HG03175 (cell line): ENCODE data around the gene LRRFIP2.

ENCODE experiments used
- ATAC-seq: cut with Tn5 transposase; IDR thresholded peaks from one replicate; pipeline ENCODE4 v1.9.1; 2021; ENCODE audit warnings: mild to moderate bottlenecking, moderate library complexity; ENCODE audit not compliant: unreplicated experiment

Gene LRRFIP2

DNA sequence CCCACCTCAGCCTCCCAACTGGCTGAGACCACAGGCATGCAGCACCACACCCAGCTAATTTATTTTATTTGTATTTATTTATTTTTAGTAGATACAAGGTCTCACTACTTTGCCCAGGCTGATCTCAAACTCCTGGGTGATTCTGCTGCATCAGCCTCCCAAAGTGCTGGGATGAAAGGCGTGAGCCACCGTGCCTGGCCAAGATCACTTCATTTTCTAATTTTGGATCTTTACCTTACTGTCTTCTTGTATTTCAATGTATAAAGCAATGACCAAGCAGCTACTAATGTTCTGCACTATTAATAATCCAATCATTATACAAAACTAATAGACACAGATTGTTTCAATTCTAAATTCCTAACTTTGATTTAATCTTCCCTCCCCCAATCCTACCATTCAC, 56.2 kb downstream of the LRRFIP2 start:
- no peak for ATAC-seq

DNA sequence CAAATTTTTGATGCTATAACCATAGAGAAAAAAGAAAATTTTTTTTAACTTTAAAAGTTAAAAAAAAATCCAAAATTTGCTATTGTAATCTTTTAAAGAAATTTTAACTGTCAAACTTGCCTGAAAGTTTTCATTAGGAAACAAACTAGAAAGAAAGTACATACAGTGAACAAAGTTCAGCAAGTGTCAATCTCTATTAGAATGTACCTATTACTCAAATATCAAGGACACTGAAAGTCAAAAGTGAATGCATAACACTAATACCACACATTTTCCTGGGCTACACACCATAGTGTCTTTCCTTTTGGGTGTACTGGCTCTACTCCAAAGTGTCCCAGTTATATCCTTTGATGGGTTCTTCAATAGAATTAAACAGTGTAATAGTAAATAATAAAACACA, 56.8 kb downstream of the LRRFIP2 start:
- ATAC-seq: no peak

DNA sequence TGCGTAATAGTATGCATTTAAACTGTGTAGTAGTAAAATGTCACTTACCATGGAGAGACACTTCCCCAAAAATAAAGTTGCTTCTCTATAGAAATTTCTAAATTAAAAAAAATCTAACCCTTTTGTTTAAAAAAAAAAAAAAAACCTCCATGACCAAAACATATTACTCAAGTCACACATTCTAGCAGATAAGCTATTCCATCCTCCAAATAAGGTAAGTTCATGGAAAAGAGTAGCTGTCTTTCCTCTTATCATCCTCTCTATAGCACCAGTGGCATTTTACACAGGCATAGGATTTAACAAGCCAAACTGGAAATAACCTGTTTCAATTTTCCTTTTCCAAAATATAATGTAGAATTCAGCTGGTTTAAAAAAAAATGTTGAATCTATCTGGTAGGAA, 57.4 kb downstream of the LRRFIP2 start:
- no peak for ATAC-seq

DNA sequence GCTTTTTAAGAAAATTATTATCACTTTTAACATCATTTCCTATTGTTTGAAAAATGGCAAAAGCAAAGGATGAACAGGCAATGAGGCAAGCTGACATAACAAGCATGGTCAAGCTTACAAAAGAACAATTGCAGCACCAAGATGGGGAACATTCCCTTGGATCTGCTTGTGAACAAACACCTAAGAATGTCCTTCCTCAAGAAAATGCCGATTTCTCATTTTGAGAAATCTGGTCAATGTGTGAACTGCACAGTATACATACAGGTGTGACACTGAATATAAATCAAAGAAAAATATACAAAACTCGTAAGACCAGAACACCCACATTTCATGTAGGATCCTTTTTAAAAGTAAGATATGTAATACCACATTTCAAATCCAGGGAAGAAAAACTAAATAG, 58.9 kb downstream of the LRRFIP2 start:
- ATAC-seq: no peak

DNA sequence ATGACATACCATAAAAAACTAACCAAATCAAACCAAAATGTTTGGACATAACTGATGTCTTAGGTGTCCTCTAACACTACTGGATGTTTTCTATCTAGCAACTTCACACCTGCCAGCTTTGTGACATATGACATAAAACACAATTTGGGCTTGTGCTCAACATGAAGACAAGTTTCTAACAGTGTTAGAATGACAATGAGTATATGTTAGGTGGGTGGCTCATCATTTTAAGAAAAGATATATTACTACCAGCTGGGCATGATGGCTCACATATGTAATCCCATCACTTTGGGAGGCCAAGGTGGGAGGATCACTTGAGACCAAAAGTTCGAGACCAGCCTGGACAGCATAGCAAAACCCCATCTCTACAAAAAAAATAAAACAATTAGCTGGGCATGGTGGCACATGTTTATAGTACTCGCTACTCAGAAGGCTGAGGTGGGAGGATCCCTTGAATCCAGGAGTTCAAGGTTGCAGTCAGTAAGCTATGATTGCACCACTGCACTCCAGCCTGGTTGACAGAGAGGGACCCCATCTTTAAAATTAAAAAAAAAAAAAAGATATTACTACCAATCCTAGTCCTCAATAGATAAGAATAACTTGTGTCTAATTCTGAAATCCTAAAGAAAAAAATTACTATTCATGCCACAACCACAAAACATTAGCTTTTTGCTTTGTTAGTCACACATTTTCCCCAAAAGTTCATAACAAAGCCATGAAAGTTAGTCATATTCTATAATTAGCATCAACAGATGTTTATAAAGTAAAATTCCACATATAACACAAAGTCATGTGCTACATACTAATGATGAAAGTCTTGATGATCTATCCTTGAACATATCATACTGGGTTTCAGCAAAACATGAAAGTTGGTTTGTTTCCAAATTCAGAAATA, 59.9 kb downstream of the LRRFIP2 start:
- ATAC-seq: no peak

DNA sequence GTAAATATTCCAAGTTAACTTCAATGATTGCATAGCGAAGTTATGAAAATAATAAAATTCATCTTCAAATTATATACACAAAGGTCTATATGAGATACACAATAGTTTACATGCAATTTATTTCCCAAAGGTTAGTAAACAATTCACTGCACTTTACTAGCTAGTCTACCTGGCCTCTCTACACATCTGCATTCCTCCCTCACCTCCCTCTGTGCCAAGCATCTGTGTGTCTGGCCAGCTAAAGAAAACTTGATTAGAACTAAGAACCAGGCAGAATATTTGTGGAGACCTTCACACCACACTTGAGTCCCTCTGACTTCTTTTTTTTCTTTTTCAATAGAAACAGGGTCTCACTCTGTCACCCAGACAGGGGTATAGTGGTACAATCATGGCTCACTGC, 61.4 kb downstream of the LRRFIP2 start:
- ATAC-seq: no peak

DNA sequence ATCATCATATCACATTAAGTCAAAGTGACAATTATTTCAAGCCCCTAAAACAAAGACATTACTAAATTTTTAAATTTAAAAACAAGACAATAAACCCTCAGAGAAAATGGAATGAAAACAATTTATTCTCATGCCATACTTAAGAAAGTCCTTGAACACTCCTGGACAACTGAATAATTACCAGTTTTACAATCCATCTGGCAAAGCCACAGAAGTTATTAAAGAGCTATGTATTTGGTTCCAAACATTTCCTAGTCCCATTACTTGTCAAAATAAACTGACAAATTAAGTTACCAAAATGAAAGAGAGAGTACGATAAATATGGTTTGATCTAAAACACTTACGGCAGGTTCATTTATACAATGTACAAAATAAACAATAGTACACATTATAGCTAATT, 63.2 kb downstream of the LRRFIP2 start:
- ATAC-seq: no peak

DNA sequence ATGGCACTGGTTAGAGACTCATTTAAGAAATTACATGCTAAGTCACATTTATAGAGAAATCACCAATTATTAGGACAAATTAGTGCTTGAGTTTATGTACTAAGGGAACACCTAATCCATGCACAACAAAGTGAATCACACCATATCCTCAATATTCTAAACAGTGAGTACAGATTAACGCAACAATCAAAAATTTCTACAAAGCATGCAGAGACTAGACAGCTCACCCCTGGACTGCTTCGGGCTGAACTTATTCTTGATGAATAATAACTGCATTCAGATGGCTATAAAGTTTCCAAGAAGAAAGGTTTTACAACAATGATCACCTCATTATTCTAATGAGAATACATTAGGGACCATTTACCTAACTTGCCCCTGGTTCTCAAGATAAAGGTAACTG, 66.5 kb downstream of the LRRFIP2 start:
- no peak for ATAC-seq

DNA sequence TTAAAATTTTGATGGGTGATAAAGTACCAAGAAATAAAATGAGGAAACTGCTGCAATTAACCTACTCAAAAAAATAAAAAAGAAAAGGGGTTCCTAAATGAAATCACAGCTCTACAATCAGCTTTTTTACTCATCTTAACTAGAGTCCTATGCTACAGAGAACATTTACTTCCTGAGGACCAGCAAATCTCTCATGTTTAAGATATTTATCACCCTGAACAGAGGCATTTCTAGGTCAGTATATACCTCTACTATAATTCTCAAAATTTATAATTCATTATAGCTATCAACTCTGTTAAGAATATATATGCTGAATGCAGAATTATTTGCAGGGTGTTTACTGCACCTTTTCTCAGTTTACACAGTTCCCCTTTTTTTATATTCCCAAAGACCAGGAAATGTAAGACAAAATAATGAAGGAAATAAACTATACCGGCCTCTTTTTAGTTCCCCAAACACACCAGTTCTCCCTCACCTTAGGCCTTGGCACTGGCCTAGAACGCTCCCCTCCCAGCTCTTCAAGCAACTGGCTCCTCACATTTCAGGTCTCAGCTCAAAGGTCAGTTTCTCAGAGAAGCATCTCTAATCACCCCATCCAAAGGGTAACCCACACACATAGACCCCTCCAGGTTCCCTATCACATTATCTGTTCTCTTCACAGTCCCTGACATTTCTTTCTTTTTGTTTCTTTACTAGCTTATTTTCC, 71.1 kb downstream of the LRRFIP2 start:
- no peak for ATAC-seq

DNA sequence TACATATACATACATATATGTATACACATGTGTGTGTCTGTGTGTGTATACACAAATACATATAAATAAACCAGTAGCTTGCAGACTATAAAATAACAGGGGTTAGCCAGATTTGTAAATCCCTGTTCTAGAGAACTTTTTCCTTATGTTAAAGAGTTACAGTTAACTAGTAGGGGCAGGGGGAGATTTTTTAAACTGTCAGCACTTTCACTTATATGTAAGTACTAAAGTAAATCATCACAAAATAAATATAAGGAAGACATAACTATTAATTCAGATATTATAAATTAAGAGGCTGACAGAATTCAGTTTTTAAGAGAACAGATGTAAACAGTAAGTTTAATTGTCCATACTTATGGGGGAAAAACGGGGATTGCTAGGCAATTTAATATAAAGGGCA, 74.0 kb downstream of the LRRFIP2 start:
- ATAC-seq: no peak

DNA sequence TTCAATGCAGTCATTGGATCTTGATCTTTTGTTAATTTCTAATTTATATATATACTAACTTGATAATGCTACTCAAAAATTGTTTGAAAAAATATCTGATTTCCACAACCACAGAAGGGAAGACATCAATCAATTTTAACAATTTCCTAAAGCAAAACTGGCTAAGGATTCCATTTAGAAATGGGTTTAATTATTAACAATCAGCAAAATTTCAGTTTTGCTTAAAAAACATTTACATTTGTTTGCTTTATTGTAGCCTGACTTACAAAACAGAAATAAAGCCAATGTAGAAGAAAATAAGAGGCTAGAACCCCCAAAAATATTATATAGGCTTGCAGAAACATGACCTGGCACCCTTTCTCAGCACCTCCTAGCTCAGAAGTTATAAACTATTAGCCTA, 74.9 kb downstream of the LRRFIP2 start:
- no peak for ATAC-seq

DNA sequence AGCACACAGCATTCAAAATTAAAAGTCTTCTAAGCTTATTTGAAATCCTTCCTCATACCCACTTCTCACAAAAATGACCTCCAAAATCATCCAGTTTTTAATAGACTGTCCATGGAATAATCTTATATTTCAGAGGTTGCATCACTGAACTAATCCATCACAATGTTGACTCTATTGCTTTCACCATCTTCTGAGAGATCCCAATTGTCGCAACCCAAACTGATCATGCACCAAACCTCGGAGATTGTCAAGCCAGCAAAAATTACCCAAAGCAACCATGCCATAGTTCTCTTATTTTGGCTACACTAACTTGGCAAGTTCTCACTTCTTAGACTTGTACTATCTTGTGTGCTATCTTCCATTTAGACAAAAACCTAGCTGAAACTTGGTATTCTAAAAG, 75.5 kb downstream of the LRRFIP2 start:
- no peak for ATAC-seq

DNA sequence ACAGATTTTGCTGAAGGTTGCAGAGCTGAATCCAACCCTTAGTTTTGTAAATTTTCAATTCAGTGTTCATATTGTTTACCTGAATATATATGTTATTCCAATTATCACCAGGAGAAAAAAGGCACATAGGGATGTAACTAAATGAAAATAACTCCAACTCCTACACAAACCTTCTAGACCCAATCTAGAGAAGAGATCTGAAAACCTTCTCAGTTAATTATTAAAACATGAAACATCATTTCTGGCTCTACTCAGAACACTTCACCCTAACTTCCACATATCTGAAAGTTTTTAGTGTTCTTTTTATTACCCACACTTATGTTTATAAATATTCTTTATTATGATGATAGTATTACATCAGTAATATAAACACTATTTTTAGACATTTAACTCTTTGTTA, 76.6 kb downstream of the LRRFIP2 start:
- no peak for ATAC-seq

DNA sequence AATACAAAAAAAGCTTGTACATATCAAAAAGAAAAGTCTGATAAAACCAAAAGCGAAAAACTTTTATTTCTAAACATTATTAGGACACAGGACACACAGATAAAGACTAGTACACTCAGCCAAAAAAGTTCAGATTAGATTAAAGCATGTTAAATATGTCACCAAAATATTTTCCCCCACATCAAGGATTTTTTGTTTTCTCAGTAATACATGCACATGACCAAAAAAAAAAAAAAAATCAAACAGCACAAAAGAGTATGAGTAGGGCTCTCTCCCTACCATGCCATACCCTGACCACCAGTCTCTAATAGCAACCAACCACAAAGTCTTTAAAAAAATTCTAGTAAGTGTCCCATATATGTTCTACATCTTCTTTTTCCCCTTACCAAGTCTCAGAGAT, 77.4 kb downstream of the LRRFIP2 start:
- no peak for ATAC-seq

DNA sequence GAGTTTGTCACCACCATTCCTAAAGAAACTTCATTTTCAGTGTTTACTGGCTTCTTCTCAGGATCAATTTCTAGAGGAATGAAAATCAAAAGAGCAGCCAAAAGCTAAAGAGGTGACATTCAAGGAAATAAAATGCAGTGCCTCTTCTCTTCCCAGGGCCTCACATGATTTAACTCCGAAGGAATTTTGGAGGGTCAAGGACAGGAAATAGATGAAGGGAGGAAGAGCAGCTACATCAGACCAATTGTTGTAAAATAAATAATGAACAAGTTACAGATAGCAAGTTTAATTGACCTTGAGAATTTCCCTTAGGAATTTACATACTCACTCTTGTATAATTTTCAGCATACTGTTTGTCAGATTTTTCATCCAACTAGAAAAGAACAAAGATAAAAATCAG, 78.1 kb downstream of the LRRFIP2 start:
- ATAC-seq: no peak

DNA sequence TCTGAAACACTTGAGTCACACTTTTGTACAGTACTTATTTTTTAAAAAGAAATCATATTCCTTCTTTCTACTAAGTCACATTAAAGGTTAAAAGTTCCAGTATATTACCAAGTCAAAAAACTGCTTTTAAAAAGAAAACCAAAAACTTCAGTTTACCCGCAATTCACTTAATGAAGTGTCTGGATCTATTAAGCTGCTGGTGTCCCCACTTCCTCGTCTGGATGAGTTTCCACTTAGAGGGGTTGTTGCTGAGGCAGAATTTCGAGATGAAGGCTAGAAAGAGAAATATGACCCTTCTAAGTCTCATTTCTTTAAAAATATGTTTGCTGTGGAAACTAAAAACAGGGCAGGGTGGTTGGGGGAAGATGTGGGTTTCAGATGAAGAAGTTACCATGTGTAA, 79.7 kb downstream of the LRRFIP2 start:
- ATAC-seq: no peak

DNA sequence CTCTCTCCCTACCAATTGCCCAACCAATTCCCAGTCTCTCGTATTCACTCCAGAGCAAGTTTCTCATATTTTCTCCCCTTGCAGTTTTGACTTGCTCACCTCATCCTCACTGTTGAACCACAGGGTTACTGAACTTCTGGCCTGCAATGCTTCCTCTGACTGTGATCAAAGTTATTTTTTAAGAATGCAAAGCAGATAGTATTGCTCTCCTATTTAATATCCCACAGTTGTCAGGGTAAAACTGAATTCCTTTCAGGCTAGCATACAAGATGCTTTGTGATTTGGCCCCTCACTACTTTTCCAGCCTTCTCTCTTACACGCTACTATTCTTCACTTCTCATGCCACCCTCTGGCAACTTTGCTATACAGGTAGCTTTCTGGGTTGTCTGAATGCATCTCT, 80.9 kb downstream of the LRRFIP2 start:
- ATAC-seq: no peak

DNA sequence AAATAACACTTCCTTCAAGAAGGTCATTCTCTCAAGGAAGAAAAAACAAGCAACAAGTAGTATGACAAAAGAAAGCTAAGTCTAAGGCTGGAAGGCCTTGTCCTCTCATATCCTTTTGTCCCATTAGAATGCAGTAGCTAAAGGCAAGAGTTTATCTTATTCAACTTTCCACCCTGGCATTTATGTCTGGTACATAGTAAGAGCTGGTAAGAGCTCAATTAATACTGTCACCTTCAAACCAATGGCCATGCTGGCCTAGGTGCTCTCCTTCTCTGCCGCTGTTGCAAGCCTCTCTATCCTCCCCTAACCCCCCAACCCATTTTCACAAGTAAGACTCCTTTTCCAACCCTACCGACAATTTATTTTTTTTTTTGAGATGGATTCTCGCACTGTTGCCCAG, 81.9 kb downstream of the LRRFIP2 start:
- ATAC-seq: no peak

DNA sequence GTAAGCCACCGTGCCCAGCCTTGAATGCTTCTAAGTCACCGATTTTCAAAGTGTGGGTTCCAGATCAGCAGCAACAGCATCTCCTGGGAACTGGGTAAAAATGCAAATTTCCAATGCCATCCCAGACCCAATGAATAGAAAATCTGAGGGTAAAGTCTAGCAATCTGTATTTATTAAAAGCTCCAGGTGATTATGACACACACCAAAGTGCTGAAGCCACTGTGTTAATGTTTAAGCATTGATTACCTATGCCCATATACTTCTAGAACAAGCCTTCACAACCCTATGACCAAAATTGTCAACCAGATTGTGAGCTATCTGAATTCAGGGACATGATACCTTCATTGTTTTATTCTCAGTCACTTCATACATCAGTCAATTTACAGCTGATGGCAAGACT, 86.5 kb downstream of the LRRFIP2 start:
- ATAC-seq: no peak

DNA sequence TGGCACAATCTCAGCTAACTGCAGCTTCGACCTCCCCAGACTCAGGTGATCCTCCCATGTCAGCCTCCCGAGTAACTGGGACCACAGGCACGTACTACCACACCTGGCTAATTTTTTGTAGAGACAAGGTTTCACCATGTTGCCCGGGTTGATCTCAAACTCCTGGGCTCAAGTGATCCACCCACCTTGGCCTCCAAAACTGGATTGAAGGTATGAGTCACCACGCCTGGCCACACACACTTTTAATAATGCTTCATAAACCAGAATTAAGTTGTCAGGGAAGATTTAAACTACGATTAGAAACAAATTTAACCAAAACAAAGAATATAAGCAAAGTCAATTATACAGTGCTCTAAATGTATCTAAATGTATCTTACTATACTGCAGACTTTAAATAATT, 87.5 kb downstream of the LRRFIP2 start:
- ATAC-seq: no peak

DNA sequence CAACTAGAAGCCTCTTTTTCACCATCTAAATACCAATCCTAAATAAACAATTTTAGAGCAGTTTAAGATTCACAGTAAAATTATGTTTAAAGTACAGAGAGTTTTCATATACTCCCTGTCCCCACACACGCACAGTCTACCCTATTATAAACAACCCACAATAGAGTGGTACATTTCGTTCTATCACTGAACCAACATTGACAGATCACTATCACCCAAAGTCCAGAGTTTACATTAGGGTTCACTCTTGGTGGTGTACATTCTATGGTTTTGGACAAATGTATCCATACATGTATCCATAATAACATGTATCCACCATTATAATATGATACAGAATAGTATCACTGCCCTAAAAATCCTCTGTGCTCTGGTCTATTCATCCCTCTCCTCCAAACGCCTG, 92.1 kb downstream of the LRRFIP2 start:
- no peak for ATAC-seq

DNA sequence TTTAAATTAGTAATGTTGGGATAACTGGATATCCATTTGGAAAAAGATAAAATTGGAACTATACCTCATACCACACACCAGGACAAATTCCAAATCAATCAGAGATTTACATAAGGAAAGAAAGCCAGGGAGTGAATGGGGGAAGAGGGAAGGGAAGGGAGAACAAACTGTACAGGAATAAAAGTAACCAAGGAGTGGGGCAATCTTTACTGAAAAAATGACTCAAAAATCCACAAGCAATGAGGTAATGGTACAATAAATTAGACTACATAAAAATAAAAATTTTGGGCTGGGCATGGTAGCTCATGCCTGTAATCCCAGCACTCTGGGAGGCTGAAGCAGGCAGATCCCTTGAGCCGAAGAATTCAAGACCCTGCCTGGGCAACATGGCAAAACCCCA, 98.4 kb downstream of the LRRFIP2 start:
- no peak for ATAC-seq

DNA sequence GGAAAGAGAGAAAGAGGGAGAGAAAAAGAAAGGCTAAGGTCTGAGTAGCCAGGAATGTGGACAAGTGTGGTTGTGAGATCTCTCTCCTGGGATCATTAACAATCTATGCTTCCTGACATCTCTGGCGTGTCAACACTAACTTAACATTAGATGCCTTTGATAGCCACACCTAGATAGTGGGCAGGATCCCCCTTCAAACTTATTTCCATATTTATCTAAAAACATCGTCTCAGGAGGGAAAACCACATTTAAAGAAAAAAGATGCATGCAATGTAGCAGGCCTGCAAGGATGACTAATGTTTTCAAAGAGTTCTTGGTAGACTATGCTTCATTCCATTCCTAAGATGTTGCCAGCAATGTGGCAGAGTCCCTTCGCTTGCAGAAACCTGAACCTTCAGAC, 100.2 kb downstream of the LRRFIP2 start:
- ATAC-seq: no peak
